ENCODE results near the gene CYB5D1.
"Not testable (repeated sequence)": the region's sequence is repeated elsewhere in the genome, so short reads cannot be mapped to it uniquely, and the experiment has no call there.

Gene CYB5D1, protein sequence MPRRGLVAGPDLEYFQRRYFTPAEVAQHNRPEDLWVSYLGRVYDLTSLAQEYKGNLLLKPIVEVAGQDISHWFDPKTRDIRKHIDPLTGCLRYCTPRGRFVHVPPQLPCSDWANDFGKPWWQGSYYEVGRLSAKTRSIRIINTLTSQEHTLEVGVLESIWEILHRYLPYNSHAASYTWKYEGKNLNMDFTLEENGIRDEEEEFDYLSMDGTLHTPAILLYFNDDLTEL

GRCh38 chr17:7857713-7858521, at the start of gene CYB5D1:
TSS of gene CYB5D1 (plus strand) at chr17:7858003. CDS start at chr17:7858135, 132 bp downstream.
- H3K36me3 Mint-ChIP-seq, result peaks cover 9% of the 10 kb centered on the region
- CTCF ChIA-PET, result interaction anchor here (0.6 to 9.5 kb wide), 12 partner anchors 12 to 139 kb away, joined by 3 to 120 read pairs (median 4); partner anchors contain the start of gene KDM6B
- DNase-seq, result peak; percentile 94
- no peaks in the 10 kb centered on the region for H3K27me3 Mint-ChIP-seq
- no peak within 1 kb of the TSS for H3K27ac Mint-ChIP-seq
- peaks cover 8% of the 10 kb centered on the region for H3K4me1 Mint-ChIP-seq
- no peaks in the 10 kb centered on the region for H3K9me3 Mint-ChIP-seq
- no peak within 1 kb of the TSS for H3K4me3 Mint-ChIP-seq

- H3K27ac Mint-ChIP-seq, result no peak overlapping the region
- H3K27me3 Mint-ChIP-seq, result peaks cover 48% of the 10 kb centered on the region
- H3K9me3 Mint-ChIP-seq, result no peaks in the 10 kb centered on the region
- DNase-seq, result no peak
- no peaks in the 10 kb centered on the region for H3K4me1 Mint-ChIP-seq
- no peaks in the 10 kb centered on the region for H3K36me3 Mint-ChIP-seq
- no peak overlapping the region for H3K4me3 Mint-ChIP-seq
- CTCF ChIA-PET, result no interaction called here
These were observed 48.6 kb upstream of the CYB5D1 start for GRCh38 chr17:7809086-7809790.

- not testable (repeated sequence) for DNase-seq, H3K27ac Mint-ChIP-seq, H3K4me1 Mint-ChIP-seq, H3K4me3 Mint-ChIP-seq, H3K36me3 Mint-ChIP-seq, H3K9me3 Mint-ChIP-seq
- H3K27me3 Mint-ChIP-seq, result peaks cover 45% of the 10 kb centered on the region
- CTCF ChIA-PET, result interaction anchor here (0.7 kb wide), 1 partner anchor 282 kb away, joined by 3 read pairs; no protein-coding TSS in a partner anchor
These were observed 47.9 kb upstream of the CYB5D1 start for GRCh38 chr17:7809791-7810343.

DNA sequence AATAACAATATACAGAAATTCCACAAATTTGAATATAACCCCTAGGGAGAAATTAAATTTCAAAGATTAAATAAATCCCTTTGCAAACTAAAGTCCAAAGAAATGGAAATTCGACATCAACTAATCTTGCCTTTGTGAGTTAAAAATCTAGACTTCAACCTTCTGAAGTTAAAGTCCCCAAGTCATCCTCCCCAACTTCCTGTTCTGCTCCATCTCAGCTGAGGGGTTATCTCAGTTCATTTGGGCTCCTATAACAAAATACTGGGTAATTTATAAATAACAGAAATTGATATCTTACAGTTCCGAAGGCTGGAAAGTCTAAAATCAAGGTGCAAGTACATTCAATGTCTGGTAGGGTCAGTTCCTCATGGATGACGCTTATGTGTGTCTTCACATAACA, 46.6 kb upstream of the CYB5D1 start:
- H3K4me1 Mint-ChIP-seq, result no peaks in the 10 kb centered on the region
- H3K36me3 Mint-ChIP-seq, result no peaks in the 10 kb centered on the region
- H3K9me3 Mint-ChIP-seq, result no peaks in the 10 kb centered on the region
- no peak for DNase-seq
- H3K27ac Mint-ChIP-seq, result no peak overlapping the region
- H3K4me3 Mint-ChIP-seq, result no peak overlapping the region
- CTCF ChIA-PET, result no interaction called here
- peaks cover 38% of the 10 kb centered on the region for H3K27me3 Mint-ChIP-seq

DNA sequence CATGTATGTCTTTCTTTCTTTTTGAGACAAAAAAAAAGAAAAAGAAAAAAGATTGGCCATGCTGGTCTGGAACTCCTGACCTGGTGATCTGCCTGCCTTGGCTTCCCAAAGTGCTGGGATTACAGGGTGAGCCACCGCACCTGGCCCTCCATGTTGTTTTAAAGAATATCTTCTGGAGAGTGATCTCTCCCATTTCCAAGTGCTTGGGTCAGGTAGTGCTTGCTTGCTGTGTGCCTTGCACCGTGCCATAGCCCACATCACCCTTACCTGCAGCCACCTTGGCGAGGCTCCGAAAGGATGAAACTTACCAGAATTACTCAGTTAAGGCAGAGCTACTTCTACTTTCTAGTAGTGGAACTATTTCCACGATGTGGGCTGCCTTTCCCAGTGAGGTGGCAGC, 42.8 kb upstream of the CYB5D1 start:
- H3K36me3 Mint-ChIP-seq, result no peaks in the 10 kb centered on the region
- CTCF ChIA-PET, result no interaction called here

DNA sequence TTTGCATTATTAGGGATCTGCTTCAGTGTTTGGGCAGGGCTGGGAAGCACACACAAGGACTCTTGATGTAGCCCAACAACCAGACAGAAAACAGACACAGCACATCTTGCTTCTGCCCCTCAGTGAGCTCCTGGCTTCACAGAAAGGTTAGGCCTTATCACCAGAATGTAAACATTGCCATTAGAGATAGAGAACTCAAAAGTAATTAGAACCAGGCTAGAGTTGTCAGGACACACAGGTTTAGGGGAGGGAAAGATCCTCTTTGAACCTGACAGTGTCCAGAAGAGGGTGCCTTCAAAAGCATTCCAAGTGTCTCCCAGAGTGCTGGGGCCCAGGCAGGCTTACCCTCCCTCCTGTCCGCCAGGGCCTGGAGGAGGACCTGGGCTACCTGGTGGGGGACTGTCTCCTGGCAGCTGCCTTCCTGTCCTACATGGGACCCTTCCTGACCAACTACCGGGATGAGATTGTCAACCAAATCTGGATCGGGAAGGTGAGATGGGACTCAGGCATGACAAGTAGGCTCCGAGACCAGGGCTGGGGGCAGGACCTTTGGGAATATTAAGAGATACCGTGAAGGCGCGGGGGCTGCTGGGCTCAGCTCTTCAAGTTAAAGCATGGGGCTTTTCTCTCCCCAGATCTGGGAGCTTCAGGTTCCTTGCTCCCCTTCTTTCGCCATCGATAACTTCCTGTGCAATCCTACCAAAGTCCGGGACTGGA, 40.7 kb upstream of the CYB5D1 start:
- DNase-seq, result no peak
- peaks cover 21% of the 10 kb centered on the region for H3K27me3 Mint-ChIP-seq
- H3K36me3 Mint-ChIP-seq, result no peaks in the 10 kb centered on the region
- CTCF ChIA-PET, result interaction anchor here (1.4 to 1.6 kb wide), 3 partner anchors 18 to 172 kb away, joined by 4 to 6 read pairs (median 4); partner anchors contain the start of gene NAA38
- H3K27ac Mint-ChIP-seq, result no peak overlapping the region
- no peak overlapping the region for H3K4me3 Mint-ChIP-seq
- no peaks in the 10 kb centered on the region for H3K4me1 Mint-ChIP-seq
- no peaks in the 10 kb centered on the region for H3K9me3 Mint-ChIP-seq

More for the DNA sequence above, 42.8 kb upstream of the CYB5D1 start:
- Mint-ChIP-seq H3K27me3 (peaks cover 22% of the 10 kb centered on the region), H3K4me1 (no peaks in the 10 kb centered on the region), H3K9me3 (no peaks in the 10 kb centered on the region), H3K27ac (no peak overlapping the region), H3K4me3 (no peak overlapping the region)
- DNase-seq, result no peak

DNA sequence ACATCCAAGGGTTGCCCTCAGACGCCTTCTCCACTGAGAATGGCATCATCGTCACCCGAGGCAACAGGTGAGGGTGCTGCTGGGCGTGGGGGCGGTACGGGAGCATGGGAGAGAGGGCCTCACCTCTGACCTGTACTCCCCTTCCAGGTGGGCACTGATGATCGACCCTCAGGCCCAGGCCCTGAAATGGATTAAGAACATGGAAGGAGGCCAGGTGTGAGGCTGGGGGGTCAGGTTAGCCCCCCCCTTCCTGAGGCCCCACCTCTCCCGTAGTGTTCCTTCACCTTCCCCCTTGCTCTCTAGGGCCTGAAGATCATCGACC, 40.2 kb upstream of the CYB5D1 start:
- Mint-ChIP-seq H3K4me3 (no peak overlapping the region), H3K27me3 (peaks cover 21% of the 10 kb centered on the region), H3K4me1 (no peaks in the 10 kb centered on the region), H3K27ac (no peak overlapping the region), H3K9me3 (no peaks in the 10 kb centered on the region), H3K36me3 (no peaks in the 10 kb centered on the region)
- CTCF ChIA-PET, result no interaction called here
- DNase-seq, result no peak

- no peak overlapping the region for H3K4me3 Mint-ChIP-seq
- DNase-seq, result no peak
- no peak overlapping the region for H3K27ac Mint-ChIP-seq
- CTCF ChIA-PET, result no interaction called here
- peaks cover 16% of the 10 kb centered on the region for H3K27me3 Mint-ChIP-seq
- H3K4me1 Mint-ChIP-seq, result no peaks in the 10 kb centered on the region
- H3K9me3 Mint-ChIP-seq, result no peaks in the 10 kb centered on the region
- no peaks in the 10 kb centered on the region for H3K36me3 Mint-ChIP-seq
These were observed 39.8 kb upstream of the CYB5D1 start for GRCh38 chr17:7818026-7818425.

DNA sequence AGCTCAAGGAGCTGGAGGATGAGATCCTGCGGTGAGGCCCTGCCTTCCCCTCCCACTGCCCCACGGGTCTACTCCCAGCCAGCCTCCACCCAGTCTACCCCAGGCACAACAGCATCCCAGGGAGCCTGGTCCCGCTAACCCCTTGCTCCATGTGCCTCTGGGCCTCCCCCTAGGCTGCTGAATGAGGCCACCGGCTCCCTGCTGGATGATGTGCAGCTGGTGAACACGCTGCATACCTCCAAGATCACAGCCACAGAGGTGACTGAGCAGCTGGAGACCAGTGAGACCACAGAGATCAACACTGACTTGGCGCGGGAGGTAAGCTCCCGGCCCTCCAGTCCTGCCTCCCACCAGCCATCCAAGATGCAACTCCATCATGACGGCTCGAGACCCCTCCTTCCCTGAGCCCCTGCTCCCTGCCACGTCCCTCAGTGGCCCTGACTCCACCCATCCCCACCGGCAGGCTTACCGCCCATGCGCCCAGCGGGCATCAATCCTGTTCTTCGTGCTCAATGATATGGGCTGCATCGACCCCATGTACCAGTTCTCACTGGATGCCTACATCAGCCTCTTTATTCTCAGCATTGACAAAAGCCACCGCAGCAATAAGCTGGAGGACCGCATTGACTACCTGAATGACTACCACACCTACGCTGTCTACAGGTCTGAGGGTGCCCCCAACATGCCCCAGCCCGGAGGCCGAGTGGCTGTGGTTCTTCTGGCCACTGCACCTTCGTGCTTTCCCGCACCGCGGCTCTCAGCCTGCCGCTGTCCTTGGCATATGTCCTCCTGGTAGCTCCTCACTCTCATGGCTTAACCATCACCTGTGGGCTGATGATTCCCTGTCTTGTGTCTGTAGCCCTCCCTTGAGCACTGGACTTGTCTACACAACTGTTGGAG, 38.8 kb upstream of the CYB5D1 start:
- CTCF ChIA-PET, result interaction anchor here (0.9 to 1.8 kb wide), 2 partner anchors 14 to 78 kb away, joined by 4 to 10 read pairs; partner anchors contain the start of gene KDM6B
- no peaks in the 10 kb centered on the region for H3K36me3 Mint-ChIP-seq

GRCh38 chr17:7820231-7820630, 37.6 kb upstream of the CYB5D1 start:
- no peak overlapping the region for H3K4me3 Mint-ChIP-seq
- no peaks in the 10 kb centered on the region for H3K4me1 Mint-ChIP-seq
- DNase-seq, result no peak
- peaks cover 29% of the 10 kb centered on the region for H3K27me3 Mint-ChIP-seq
- no peaks in the 10 kb centered on the region for H3K9me3 Mint-ChIP-seq
- H3K36me3 Mint-ChIP-seq, result no peaks in the 10 kb centered on the region
- H3K27ac Mint-ChIP-seq, result no peak overlapping the region
- CTCF ChIA-PET, result interaction anchor here (0.9 to 2.6 kb wide), 7 partner anchors 13 to 100 kb away, joined by 3 to 10 read pairs (median 4); partner anchors contain the start of gene KDM6B

More for the DNA sequence above, 38.8 kb upstream of the CYB5D1 start:
- DNase-seq, result no peak
- Mint-ChIP-seq H3K27ac (no peak overlapping the region), H3K9me3 (no peaks in the 10 kb centered on the region), H3K27me3 (peaks cover 23% of the 10 kb centered on the region), H3K4me3 (no peak overlapping the region), H3K4me1 (no peaks in the 10 kb centered on the region)

DNA sequence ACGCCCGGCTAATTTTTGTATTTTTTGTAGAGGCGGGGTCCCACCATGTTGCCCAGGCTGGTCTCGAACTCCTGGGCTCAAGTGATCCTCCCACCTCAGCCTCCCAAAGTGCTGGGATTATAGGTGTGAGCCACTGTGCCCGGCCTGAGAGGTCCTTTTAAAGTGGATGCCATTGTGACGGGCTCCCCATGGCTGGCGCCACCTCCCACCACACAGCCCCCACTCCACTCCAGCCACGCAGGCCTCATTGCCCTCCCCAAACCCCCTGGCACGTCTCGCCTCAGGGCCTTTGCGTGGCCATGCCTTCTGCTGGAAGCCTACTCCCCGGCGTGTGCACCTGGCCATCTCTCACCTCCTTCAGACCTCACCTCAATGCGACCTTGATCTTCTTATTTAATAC, 35.7 kb upstream of the CYB5D1 start:
- Mint-ChIP-seq H3K4me1 (no peaks in the 10 kb centered on the region), H3K27me3 (peaks cover 39% of the 10 kb centered on the region), H3K4me3 (no peak overlapping the region), H3K9me3 (no peaks in the 10 kb centered on the region), H3K27ac (no peak overlapping the region), H3K36me3 (no peaks in the 10 kb centered on the region)
- DNase-seq, result no peak
- CTCF ChIA-PET, result interaction anchor here (1.1 to 2.6 kb wide), 10 partner anchors 11 to 234 kb away, joined by 3 to 9 read pairs (median 4); partner anchors contain the start of gene KDM6B

- CTCF ChIA-PET, result interaction anchor here (1.0 to 1.6 kb wide), 6 partner anchors 10 to 47 kb away, joined by 3 to 7 read pairs (median 5); partner anchors contain the start of genes KDM6B and NAA38
- H3K4me3 Mint-ChIP-seq, result no peak overlapping the region
- peaks cover 48% of the 10 kb centered on the region for H3K27me3 Mint-ChIP-seq
- H3K27ac Mint-ChIP-seq, result no peak overlapping the region
- H3K36me3 Mint-ChIP-seq, result no peaks in the 10 kb centered on the region
- no peaks in the 10 kb centered on the region for H3K4me1 Mint-ChIP-seq
- no peaks in the 10 kb centered on the region for H3K9me3 Mint-ChIP-seq
- DNase-seq, result no peak
These were observed 34.2 kb upstream of the CYB5D1 start for GRCh38 chr17:7823581-7824001.
